ENCODE measurements around the gene SPATA2. TPM values are rescaled to one million over a fixed set of nuclear protein-coding genes. Genes with fewer than 3 reads are reported as not detected.

SPATA2 gene
- total RNA-seq, 2 experiments from 2014 or later = 8.4 to 9.0 TPM

DNA sequence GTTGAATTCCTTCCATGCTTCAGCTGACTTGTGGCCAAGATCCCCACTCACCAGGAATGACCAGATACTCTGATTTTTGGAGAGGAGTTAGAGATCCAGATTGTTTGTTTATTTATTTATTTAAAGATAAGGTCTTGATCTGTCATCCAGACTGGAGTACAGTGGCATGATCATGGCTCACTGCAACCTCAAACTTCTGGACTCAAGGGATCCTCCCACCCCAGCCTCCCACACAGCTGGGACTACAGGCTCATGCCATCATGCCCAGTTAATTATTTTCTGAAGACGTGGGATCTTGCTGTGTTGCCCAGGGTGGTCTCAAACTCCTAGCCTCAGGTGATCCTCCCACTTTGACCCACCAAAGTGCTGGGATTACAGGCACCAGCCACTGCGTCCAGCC, 4.1 kb upstream of the SPATA2 start:
- Mint-ChIP-seq H3K27me3 (peaks cover 1% of the 10 kb centered on the region), H3K9me3 (no peaks in the 10 kb centered on the region), H3K4me1 (peaks cover 20% of the 10 kb centered on the region), H3K4me3 (no peak overlapping the region), H3K27ac (no peak overlapping the region), H3K36me3 (ENCODE audit: low read depth) (no peaks in the 10 kb centered on the region)
- ChIA-PET POLR2A (no interaction called here), CTCF (interaction anchor here (0.9 kb wide), 1 partner anchor 11 kb away, joined by 3 read pairs; no protein-coding TSS in a partner anchor)
- no peak for DNase-seq

DNA sequence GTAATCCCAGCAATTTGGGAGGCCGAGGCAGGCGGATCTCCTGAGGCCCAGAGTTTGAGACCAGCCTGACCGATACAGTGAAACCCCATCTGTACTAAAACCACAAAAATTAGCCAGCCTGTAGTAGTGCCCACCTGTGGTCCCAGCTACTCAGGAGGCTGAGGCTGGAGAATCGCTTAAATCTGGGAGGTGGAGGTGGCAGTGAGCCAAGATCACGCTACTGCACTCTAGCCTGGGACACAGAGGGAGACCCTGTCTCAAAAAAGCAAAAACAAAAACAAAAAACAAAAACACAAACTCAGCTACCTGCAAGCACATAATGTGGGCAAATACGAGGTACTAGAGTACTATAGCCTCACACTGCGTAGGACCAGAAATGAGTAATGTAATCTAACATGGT, 3.7 kb upstream of the SPATA2 start:
- Mint-ChIP-seq H3K27me3 (peaks cover 1% of the 10 kb centered on the region), H3K9me3 (no peaks in the 10 kb centered on the region), H3K4me1 (peaks cover 24% of the 10 kb centered on the region), H3K27ac (no peak overlapping the region), H3K4me3 (no peak overlapping the region), H3K36me3 (ENCODE audit: low read depth) (no peaks in the 10 kb centered on the region)
- no peak for DNase-seq
- CTCF ChIA-PET = interaction anchor here (0.9 kb wide), 1 partner anchor 12 kb away, joined by 3 read pairs; no protein-coding TSS in a partner anchor
- POLR2A ChIA-PET = no interaction called here

GRCh38 chr20:49918446-49918845, 3.1 kb upstream of the SPATA2 start:
- Mint-ChIP-seq H3K36me3 (ENCODE audit: low read depth) (no peaks in the 10 kb centered on the region), H3K27me3 (peaks cover 1% of the 10 kb centered on the region), H3K4me3 (no peak overlapping the region), H3K9me3 (no peaks in the 10 kb centered on the region), H3K4me1 (peaks cover 30% of the 10 kb centered on the region), H3K27ac (no peak overlapping the region)
- POLR2A ChIA-PET = no interaction called here
- DNase-seq = no peak
- CTCF ChIA-PET = interaction anchor here (0.9 kb wide), 1 partner anchor 12 kb away, joined by 3 read pairs; no protein-coding TSS in a partner anchor

DNA sequence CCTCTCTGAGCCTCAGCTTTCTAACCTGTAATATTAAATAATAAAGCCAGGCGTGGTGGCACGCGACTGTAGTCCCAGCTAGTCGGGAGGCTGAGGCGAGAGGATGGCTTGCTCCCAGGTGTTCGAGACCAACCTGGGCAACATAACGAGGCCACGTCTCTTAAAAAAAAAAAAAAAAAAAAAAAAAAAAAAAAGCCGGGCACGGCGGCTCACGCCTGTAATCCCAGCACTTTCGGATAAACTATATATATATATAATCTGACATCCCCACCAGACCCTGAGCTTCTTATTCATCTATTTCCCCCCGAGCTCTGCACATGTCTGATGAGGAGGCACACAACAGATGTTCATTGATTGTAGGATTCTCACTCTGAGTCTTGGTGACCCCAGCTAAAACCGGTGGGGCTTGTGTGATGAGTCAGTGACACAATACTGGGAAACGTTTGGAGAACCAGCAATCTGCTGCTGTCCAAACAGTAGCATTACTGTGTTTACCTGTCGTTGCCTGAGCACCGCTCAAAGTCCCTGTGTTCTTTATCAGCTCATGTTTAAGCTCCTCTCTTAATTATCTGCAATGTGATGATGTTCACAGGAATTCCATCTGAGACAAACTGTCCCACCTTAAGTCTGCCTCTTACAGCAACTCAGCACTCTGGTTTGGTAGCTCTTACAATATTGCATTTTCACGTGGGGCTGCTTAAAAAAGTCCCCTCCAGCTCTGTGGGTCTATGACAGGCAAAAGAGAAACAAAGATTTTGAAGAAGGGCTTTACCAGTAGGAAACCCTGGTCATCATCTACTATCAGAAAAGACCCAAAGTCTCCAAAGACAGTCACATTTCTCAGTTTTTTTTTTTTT, 1.0 kb upstream of the SPATA2 start:
- H3K4me3 Mint-ChIP-seq = peak overlapping the region; percentile 99
- peaks cover 38% of the 10 kb centered on the region for H3K4me1 Mint-ChIP-seq
- H3K9me3 Mint-ChIP-seq = no peaks in the 10 kb centered on the region
- no peaks in the 10 kb centered on the region for H3K27me3 Mint-ChIP-seq
- H3K27ac Mint-ChIP-seq = peak overlapping the region; percentile 100
- ChIA-PET POLR2A (interaction anchor here (0.8 to 3.3 kb wide), 7 partner anchors 12 to 322 kb away, joined by 3 to 26 read pairs (median 5); partner anchors contain the start of gene RNF114), CTCF (interaction anchor here (0.6 to 1.7 kb wide), 15 partner anchors 10 to 382 kb away, joined by 3 to 9 read pairs (median 4); partner anchors contain the start of gene RNF114)
- no peak for DNase-seq
- H3K36me3 Mint-ChIP-seq (ENCODE audit: low read depth) = no peaks in the 10 kb centered on the region

DNA sequence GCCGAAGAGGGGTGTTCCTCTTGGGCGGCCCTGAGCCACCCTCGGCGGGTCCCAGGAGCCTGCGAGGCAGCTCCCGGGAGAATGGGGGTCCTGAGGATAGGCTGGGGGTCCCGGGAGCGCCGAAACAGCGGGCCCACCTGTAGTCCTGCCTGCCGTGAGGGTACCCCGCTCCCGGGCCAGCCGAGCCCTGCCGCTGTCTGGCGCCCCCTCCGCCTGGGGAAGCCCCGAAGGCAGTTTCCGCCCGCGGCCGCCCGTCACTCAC, 280 bp downstream of the SPATA2 start:
- Mint-ChIP-seq H3K36me3 (ENCODE audit: low read depth) (peaks cover 3% of the 10 kb centered on the region), H3K4me3 (peak overlapping the region; percentile 99), H3K27ac (peak overlapping the region; percentile 100), H3K27me3 (no peaks in the 10 kb centered on the region), H3K9me3 (no peaks in the 10 kb centered on the region), H3K4me1 (peaks cover 38% of the 10 kb centered on the region)
- no peak for DNase-seq
- ChIA-PET CTCF (interaction anchor here (0.8 to 3.0 kb wide), 5 partner anchors 11 to 373 kb away, joined by 4 to 9 read pairs (median 4); no protein-coding TSS in a partner anchor), POLR2A (interaction anchor here (1.0 to 3.3 kb wide), 5 partner anchors 21 to 379 kb away, joined by 3 to 26 read pairs (median 3); partner anchors contain the start of gene RNF114)

GRCh38 chr20:49914310-49915117, 815 bp downstream of the SPATA2 start:
- DNase-seq = no peak
- peaks cover 3% of the 10 kb centered on the region for H3K36me3 Mint-ChIP-seq (ENCODE audit: low read depth)
- no peaks in the 10 kb centered on the region for H3K9me3 Mint-ChIP-seq
- H3K4me3 Mint-ChIP-seq = peak overlapping the region; percentile 99
- peak overlapping the region; percentile 76 for H3K27ac Mint-ChIP-seq
- POLR2A ChIA-PET = interaction anchor here (1.1 to 3.3 kb wide), 4 partner anchors 22 to 378 kb away, joined by 3 to 26 read pairs (median 4); partner anchors contain the start of gene RNF114
- CTCF ChIA-PET = interaction anchor here (0.8 to 3.0 kb wide), 6 partner anchors 10 to 373 kb away, joined by 3 to 9 read pairs (median 4); no protein-coding TSS in a partner anchor
- H3K27me3 Mint-ChIP-seq = no peaks in the 10 kb centered on the region
- peaks cover 38% of the 10 kb centered on the region for H3K4me1 Mint-ChIP-seq

GRCh38 chr20:49913399-49914047, 1.8 kb downstream of the SPATA2 start:
- DNase-seq = no peak
- POLR2A ChIA-PET = interaction anchor here (1.3 to 1.9 kb wide), 2 partner anchors 24 to 377 kb away, joined by 3 to 4 read pairs; no protein-coding TSS in a partner anchor
- no peaks in the 10 kb centered on the region for H3K27me3 Mint-ChIP-seq
- no peaks in the 10 kb centered on the region for H3K9me3 Mint-ChIP-seq
- peak overlapping the region; percentile 33 for H3K4me3 Mint-ChIP-seq
- CTCF ChIA-PET = interaction anchor here (0.6 to 3.0 kb wide), 9 partner anchors 9 to 372 kb away, joined by 3 to 9 read pairs (median 4); no protein-coding TSS in a partner anchor
- peaks cover 38% of the 10 kb centered on the region for H3K4me1 Mint-ChIP-seq
- H3K36me3 Mint-ChIP-seq (ENCODE audit: low read depth) = peaks cover 4% of the 10 kb centered on the region
- H3K27ac Mint-ChIP-seq = no peak overlapping the region

- Mint-ChIP-seq H3K27me3 (no peaks in the 10 kb centered on the region), H3K9me3 (no peaks in the 10 kb centered on the region), H3K4me1 (peaks cover 25% of the 10 kb centered on the region), H3K36me3 (ENCODE audit: low read depth) (peaks cover 18% of the 10 kb centered on the region), H3K4me3 (no peak overlapping the region), H3K27ac (no peak overlapping the region)
- POLR2A ChIA-PET = no interaction called here
- no peak for DNase-seq
- CTCF ChIA-PET = interaction anchor here (1.4 kb wide), 1 partner anchor 63 kb away, joined by 3 read pairs; no protein-coding TSS in a partner anchor
Measured at GRCh38 chr20:49910340-49910706, 5.0 kb downstream of the SPATA2 start.

DNA sequence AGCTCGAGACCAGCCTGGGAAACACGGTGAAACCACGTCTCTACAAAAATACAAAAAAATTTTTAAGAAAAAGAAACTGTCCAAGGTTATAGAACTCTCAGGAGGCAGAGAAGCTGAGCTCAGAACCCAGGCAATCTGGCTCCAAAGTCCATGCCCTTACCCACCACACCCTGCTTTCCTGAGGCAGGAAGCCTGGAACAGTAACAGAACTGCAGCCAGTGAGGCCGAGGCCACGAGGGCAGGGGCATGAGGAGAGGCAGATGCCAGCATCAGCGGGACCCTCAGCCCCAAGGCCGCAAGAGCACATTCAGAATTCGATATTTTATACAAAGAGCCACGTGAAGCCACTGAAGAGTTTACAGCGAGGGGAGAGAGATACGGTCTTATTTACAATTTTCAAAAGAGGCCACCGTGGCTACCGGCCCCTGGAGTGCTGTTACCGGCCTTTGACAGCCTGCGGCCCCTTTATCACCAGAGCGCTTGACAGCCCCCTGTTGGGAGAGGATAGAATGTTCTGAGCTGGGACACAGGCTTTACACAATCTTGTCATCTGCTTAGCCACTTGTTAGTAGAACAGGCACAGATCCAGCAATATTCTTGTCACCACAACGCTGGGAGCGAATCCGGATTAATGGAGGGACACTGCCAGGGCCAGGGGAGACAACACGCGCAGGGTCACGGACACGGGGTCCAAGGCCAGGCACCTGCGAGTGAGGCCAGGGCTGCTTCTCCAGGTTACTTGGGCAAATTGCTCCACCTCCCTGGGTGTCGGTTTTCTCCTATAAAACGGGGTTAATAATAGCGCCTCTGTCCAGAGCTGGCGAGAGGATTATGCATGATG, 5.6 kb downstream of the SPATA2 start:
- Mint-ChIP-seq H3K9me3 (no peaks in the 10 kb centered on the region), H3K27ac (no peak overlapping the region), H3K27me3 (no peaks in the 10 kb centered on the region), H3K4me3 (no peak overlapping the region), H3K36me3 (ENCODE audit: low read depth) (peaks cover 22% of the 10 kb centered on the region), H3K4me1 (peaks cover 23% of the 10 kb centered on the region)
- no peak for DNase-seq
- CTCF ChIA-PET = interaction anchor here (1.4 kb wide), 1 partner anchor 62 kb away, joined by 3 read pairs; no protein-coding TSS in a partner anchor
- POLR2A ChIA-PET = no interaction called here

GRCh38 chr20:49908258-49908565, 7.1 kb downstream of the SPATA2 start:
- Mint-ChIP-seq H3K9me3 (no peaks in the 10 kb centered on the region), H3K36me3 (ENCODE audit: low read depth) (peaks cover 25% of the 10 kb centered on the region), H3K4me3 (no peak overlapping the region), H3K27me3 (no peaks in the 10 kb centered on the region), H3K27ac (no peak overlapping the region), H3K4me1 (peaks cover 8% of the 10 kb centered on the region)
- ChIA-PET POLR2A (no interaction called here), CTCF (no interaction called here)
- no peak for DNase-seq

GRCh38 chr20:49907405-49908257, 7.7 kb downstream of the SPATA2 start:
- Mint-ChIP-seq H3K27ac (no peak overlapping the region), H3K36me3 (ENCODE audit: low read depth) (peaks cover 25% of the 10 kb centered on the region), H3K9me3 (no peaks in the 10 kb centered on the region), H3K4me1 (peaks cover 5% of the 10 kb centered on the region), H3K4me3 (no peak overlapping the region), H3K27me3 (no peaks in the 10 kb centered on the region)
- ChIA-PET CTCF (interaction anchor here (1.5 kb wide), 1 partner anchor 8 kb away, joined by 3 read pairs; no protein-coding TSS in a partner anchor), POLR2A (no interaction called here)
- no peak for DNase-seq
